ENCODE measurements around the gene LSAMP.

The LSAMP gene

GRCh38 chr3:116429479-116430269 is 15.6 kb downstream of the LSAMP start:
- DNase-seq, result no peak

GRCh38 chr3:116426036-116426435 is 19.3 kb downstream of the LSAMP start:
- DNase-seq, result no peak

GRCh38 chr3:116425126-116425525 is 20.2 kb downstream of the LSAMP start:
- no peak for DNase-seq

GRCh38 chr3:116423945-116424344 is 21.3 kb downstream of the LSAMP start:
- no peak for DNase-seq

GRCh38 chr3:116423374-116423773 is 21.9 kb downstream of the LSAMP start:
- DNase-seq, result no peak

GRCh38 chr3:116417151-116417550 is 28.1 kb downstream of the LSAMP start:
- no peak for DNase-seq

- no peak for DNase-seq
Measured at GRCh38 chr3:116413319-116413718, 32.0 kb downstream of the LSAMP start.

- no peak for DNase-seq
Measured at GRCh38 chr3:116408473-116408872, 36.8 kb downstream of the LSAMP start.

- DNase-seq, result no peak
Measured at GRCh38 chr3:116405231-116405630, 40.1 kb downstream of the LSAMP start.

GRCh38 chr3:116399701-116400226 is 45.5 kb downstream of the LSAMP start:
- no peak for DNase-seq

GRCh38 chr3:116394365-116394764 is 50.9 kb downstream of the LSAMP start:
- DNase-seq, result no peak

- DNase-seq, result no peak
Measured at GRCh38 chr3:116393199-116393598, 52.1 kb downstream of the LSAMP start.

- no peak for DNase-seq
Measured at GRCh38 chr3:116392291-116392690, 53.0 kb downstream of the LSAMP start.

- DNase-seq, result no peak
Measured at GRCh38 chr3:116391296-116392201, 53.7 kb downstream of the LSAMP start.

- no peak for DNase-seq
Measured at GRCh38 chr3:116390318-116390717, 55.0 kb downstream of the LSAMP start.

GRCh38 chr3:116388867-116389385 is 56.4 kb downstream of the LSAMP start:
- no peak for DNase-seq

GRCh38 chr3:116386168-116386567 is 59.1 kb downstream of the LSAMP start:
- no peak for DNase-seq

- no peak for DNase-seq
Measured at GRCh38 chr3:116384717-116385116, 60.6 kb downstream of the LSAMP start.

GRCh38 chr3:116378077-116378476 is 67.2 kb downstream of the LSAMP start:
- no peak for DNase-seq

GRCh38 chr3:116374901-116375300 is 70.4 kb downstream of the LSAMP start:
- no peak for DNase-seq

- DNase-seq, result no peak
Measured at GRCh38 chr3:116367761-116368395, 77.4 kb downstream of the LSAMP start.

GRCh38 chr3:116356056-116356455 is 89.2 kb downstream of the LSAMP start:
- no peak for DNase-seq

- DNase-seq, result no peak
Measured at GRCh38 chr3:116354382-116354781, 90.9 kb downstream of the LSAMP start.
